ENCODE measurements around the gene PANX3.

DNA sequence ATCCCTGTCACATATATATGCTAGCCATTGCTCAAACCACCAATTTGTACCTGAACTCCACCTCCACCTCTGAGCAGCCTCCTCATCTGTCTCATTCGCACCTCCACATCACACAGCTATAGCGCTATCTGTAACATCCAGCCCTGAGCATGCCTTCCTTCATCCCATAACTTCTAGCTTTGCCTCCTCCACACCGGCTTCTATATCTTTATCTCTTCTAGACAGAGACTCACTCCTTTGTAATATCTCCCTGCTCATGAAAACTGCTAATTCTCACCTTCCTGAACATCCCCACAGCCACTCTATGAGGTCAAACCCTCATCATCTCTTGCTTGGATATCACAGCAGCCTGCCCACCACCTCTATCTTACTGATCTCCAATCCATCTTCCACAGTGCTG lies 56.4 kb downstream of the PANX3 start:
- TF ChIP-seq, protein P1, sequence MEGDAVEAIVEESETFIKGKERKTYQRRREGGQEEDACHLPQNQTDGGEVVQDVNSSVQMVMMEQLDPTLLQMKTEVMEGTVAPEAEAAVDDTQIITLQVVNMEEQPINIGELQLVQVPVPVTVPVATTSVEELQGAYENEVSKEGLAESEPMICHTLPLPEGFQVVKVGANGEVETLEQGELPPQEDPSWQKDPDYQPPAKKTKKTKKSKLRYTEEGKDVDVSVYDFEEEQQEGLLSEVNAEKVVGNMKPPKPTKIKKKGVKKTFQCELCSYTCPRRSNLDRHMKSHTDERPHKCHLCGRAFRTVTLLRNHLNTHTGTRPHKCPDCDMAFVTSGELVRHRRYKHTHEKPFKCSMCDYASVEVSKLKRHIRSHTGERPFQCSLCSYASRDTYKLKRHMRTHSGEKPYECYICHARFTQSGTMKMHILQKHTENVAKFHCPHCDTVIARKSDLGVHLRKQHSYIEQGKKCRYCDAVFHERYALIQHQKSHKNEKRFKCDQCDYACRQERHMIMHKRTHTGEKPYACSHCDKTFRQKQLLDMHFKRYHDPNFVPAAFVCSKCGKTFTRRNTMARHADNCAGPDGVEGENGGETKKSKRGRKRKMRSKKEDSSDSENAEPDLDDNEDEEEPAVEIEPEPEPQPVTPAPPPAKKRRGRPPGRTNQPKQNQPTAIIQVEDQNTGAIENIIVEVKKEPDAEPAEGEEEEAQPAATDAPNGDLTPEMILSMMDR (optimal IDR thresholded peaks at IDR 0.05 in 1 of 3, IDR thresholded peaks at IDR 0.05 in 1 of 3, conservative IDR thresholded peaks at IDR 0.05 in 1 of 3; ENCODE audit: extremely low read depth in 1 of 3, insufficient read depth in 2 of 3, low read length in 3 of 3), result no peak
- TF ChIP-seq EZH2 (IDR thresholded peaks at IDR 0.05; ENCODE audit: low read length), result no peak
